Glutamatergic neuron (in vitro differentiated cells): ENCODE results near the gene CD59. TPM values are rescaled to one million over a fixed set of nuclear protein-coding genes. Genes with fewer than 3 reads are reported as not detected.

Source experiments
- DNase-seq: peaks from one replicate; pipeline ENCODE4 v3.0.0; 2022
- H3K27ac Mint-ChIP-seq: one replicate; pipeline ENCODE4 v1.8.0; 2020; ENCODE audit warnings: mild to moderate bottlenecking, mixed read lengths, inconsistent platforms; ENCODE audit not compliant: unreplicated experiment
- H3K27me3 Mint-ChIP-seq: one replicate; pipeline ENCODE4 v1.8.0; 2020; ENCODE audit warnings: mild to moderate bottlenecking, moderate library complexity, mixed read lengths, inconsistent platforms; ENCODE audit not compliant: unreplicated experiment
- H3K36me3 Mint-ChIP-seq: one replicate; pipeline ENCODE4 v1.8.0; 2020; ENCODE audit warnings: mild to moderate bottlenecking, mixed read lengths, inconsistent platforms; ENCODE audit not compliant: unreplicated experiment
- H3K4me1 Mint-ChIP-seq: one replicate; pipeline ENCODE4 v1.8.0; 2020; ENCODE audit warnings: mild to moderate bottlenecking, low read depth, mixed read lengths, inconsistent platforms; ENCODE audit not compliant: unreplicated experiment
- H3K4me3 Mint-ChIP-seq: one replicate; pipeline ENCODE4 v1.8.0; 2020; ENCODE audit warnings: mild to moderate bottlenecking, mixed read lengths, inconsistent platforms; ENCODE audit not compliant: unreplicated experiment
- H3K9me3 Mint-ChIP-seq: one replicate; pipeline ENCODE4 v1.8.0; 2020; ENCODE audit warnings: mild to moderate bottlenecking, moderate library complexity, mixed read lengths, inconsistent platforms; ENCODE audit not compliant: unreplicated experiment
- CTCF ChIP-seq: fragments of 200-600 bp; sonication (generic); IDR thresholded peaks from one replicate; pipeline ENCODE4 v1.5.0; 2021; ENCODE audit not compliant: partially characterized antibody, unreplicated experiment
- total RNA-seq: library from RNA; stranded (reverse); fragmentation: NEBNext Ultra II Directional; extraction: Animal tissue kit (Norgen Biotek cat#: 25700); gene quantifications from one replicate; pipeline ENCODE4 v1.2.1, GENCODE V29; 2021; ENCODE audit not compliant: unreplicated experiment

CD59 gene
- total RNA-seq, 1 donor from 2014 or later, result 105 TPM

GRCh38 chr11:33696411-33696810, 39.8 kb downstream of the CD59 start:
- no peak overlapping the region for H3K27ac Mint-ChIP-seq

GRCh38 chr11:33695051-33695566, 41.1 kb downstream of the CD59 start:
- Mint-ChIP-seq H3K27me3 (peaks cover 5% of the 10 kb centered on the region), H3K36me3 (no peaks in the 10 kb centered on the region), H3K27ac (no peak overlapping the region), H3K9me3 (peaks cover 9% of the 10 kb centered on the region), H3K4me1 (peaks cover 36% of the 10 kb centered on the region), H3K4me3 (no peak overlapping the region)
- TF ChIP-seq CTCF, result no peak
- no peak for DNase-seq

More at GRCh38 chr11:33696411-33696810, 39.8 kb downstream of the CD59 start:
- no peak for TF ChIP-seq CTCF
- Mint-ChIP-seq H3K27me3 (peaks cover 6% of the 10 kb centered on the region), H3K36me3 (no peaks in the 10 kb centered on the region), H3K4me3 (peak overlapping the region; percentile 44), H3K4me1 (peaks cover 42% of the 10 kb centered on the region), H3K9me3 (peaks cover 12% of the 10 kb centered on the region)
- no peak for DNase-seq

GRCh38 chr11:33694346-33695050, 41.7 kb downstream of the CD59 start:
- Mint-ChIP-seq H3K4me3 (no peak overlapping the region), H3K9me3 (peaks cover 6% of the 10 kb centered on the region), H3K27ac (no peak overlapping the region), H3K36me3 (no peaks in the 10 kb centered on the region), H3K27me3 (peaks cover 2% of the 10 kb centered on the region), H3K4me1 (peaks cover 36% of the 10 kb centered on the region)
- DNase-seq, result no peak
- no peak for TF ChIP-seq CTCF

GRCh38 chr11:33692541-33692940, 43.7 kb downstream of the CD59 start:
- no peaks in the 10 kb centered on the region for H3K36me3 Mint-ChIP-seq
- TF ChIP-seq CTCF, result no peak
- peaks cover 6% of the 10 kb centered on the region for H3K9me3 Mint-ChIP-seq
- H3K27ac Mint-ChIP-seq, result no peak overlapping the region
- peaks cover 30% of the 10 kb centered on the region for H3K4me1 Mint-ChIP-seq
- peaks cover 2% of the 10 kb centered on the region for H3K27me3 Mint-ChIP-seq
- no peak for DNase-seq
- no peak overlapping the region for H3K4me3 Mint-ChIP-seq

- no peak for DNase-seq
- H3K9me3 Mint-ChIP-seq, result peaks cover 3% of the 10 kb centered on the region
- H3K4me1 Mint-ChIP-seq, result peaks cover 25% of the 10 kb centered on the region
- no peak overlapping the region for H3K4me3 Mint-ChIP-seq
- TF ChIP-seq CTCF, result no peak
- H3K27ac Mint-ChIP-seq, result peak overlapping the region; percentile 3
- H3K27me3 Mint-ChIP-seq, result peaks cover 2% of the 10 kb centered on the region
- H3K36me3 Mint-ChIP-seq, result no peaks in the 10 kb centered on the region
Observed at GRCh38 chr11:33692013-33692504, 44.2 kb downstream of the CD59 start.
